KG1 (cell line): ENCODE results near the gene TALDO1.
"Not testable (repeated sequence)": the region's sequence is repeated elsewhere in the genome, so short reads cannot be mapped to it uniquely, and the experiment has no call there.

Source experiments
- DNase-seq: peaks from one replicate; lab custom pipeline; 2025; lab: John Stamatoyannopoulos, UW

TALDO1 gene

DNA sequence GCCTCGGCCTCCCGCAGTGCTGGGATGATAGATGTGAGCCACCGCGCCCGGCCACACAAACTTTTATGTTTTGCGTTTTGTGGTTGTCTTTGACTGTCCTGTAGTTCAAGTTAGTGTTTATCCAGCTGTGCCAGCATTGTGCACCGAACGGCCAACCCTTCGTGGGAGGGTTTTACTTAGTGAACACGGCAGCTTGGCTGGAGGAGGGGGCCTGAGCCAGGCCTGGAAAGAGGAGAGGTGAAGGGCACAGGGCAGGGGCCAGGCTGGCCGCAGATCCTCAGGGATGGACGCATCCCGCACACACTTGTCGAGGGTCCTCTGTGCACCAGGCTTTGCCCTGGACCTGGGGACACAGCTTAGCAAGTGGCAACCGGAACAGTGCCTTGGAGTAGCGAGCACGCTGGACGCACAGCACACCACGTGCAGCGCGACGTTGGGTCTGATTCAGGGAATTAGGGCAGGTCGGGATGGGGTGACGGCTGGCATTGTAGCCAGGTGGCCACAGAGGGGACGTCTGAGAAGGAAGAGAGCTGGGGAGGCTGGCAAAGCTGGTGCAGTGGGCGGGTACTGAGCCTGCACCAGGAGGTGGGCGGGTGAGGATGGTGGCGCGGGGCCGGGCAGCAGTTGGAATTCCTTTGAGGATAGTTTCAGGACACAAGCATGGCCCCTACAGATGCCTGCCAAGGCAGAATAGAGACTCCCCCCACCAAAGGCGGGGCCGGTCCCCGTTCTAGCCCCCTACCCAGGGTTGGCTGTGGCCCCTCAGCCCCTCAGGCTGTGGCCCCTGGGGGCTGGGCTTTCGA is 27.8 kb upstream of the TALDO1 start:
- no peak for DNase-seq

DNA sequence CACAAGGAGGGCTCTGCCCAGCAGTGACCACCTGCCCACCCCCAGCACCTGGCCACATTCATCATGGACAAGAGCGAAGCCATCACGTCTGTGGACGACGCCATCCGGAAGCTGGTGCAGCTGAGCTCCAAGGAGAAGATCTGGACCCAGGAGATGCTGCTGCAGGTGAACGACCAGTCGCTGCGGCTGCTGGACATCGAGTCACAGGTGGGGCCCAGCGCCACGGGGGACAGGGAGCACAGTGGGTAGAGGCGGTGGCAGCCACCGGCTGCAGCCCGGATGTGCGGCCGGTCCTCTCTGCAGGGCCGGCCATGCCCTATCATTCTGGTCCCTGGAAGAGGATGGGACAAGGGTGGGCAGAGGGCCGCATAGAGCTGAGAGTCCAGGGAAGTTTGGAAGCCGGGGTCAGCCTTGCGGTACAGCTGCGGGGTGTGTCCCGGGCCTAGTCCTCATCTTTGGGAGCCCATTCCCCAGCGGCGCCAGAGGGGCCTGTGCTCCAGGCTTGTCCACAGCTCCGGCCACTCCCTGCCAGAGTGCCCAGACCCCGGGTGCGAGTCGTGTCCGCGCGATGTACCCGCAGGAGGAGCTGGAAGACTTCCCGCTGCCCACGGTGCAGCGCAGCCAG is 27.1 kb upstream of the TALDO1 start:
- DNase-seq = no peak

DNA sequence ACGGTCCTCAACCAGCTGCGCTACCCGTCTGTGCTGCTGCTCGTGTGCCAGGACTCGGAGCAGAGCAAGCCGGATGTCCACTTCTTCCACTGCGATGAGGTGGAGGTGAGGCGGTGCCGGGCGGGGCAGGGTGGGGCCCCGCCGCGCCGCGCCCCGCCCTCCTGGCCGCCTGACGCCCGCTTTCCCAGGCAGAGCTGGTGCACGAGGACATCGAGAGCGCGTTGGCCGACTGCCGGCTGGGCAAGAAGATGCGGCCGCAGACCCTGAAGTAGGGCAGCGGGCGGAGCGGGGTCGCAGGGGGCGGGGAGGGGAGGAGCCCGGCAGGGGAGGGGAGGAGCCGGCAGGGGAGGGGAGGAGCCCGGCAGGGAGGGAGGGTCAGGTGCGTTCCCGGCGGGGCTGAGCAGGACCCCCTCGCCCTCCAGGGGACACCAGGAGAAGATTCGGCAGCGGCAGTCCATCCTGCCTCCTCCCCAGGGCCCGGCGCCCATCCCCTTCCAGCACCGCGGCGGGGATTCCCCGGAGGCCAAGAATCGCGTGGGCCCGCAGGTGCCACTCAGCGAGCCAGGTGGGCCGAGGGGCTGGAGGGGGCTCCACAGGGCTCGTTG is 26.5 kb upstream of the TALDO1 start:
- DNase-seq = no peak

DNA sequence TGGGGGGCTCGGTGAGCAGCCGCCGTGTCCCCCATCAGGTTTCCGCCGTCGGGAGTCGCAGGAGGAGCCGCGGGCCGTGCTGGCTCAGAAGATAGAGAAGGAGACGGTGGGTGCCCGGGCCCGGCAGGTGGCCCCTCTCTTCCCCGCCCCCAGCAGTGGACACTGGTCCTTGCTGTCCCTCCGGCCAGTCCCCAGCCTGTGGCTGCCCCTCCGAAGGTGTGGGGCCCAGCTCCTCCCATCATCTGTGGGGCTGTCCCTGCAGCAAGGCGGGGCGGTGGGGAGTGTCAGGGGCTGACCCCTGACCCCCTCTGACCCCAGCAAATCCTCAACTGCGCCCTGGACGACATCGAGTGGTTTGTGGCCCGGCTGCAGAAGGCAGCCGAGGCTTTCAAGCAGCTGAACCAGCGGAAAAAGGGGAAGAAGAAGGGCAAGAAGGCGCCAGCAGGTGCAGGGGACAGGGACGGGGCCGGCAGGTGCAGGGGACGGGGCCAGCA is 26.0 kb upstream of the TALDO1 start:
- DNase-seq = no peak

DNA sequence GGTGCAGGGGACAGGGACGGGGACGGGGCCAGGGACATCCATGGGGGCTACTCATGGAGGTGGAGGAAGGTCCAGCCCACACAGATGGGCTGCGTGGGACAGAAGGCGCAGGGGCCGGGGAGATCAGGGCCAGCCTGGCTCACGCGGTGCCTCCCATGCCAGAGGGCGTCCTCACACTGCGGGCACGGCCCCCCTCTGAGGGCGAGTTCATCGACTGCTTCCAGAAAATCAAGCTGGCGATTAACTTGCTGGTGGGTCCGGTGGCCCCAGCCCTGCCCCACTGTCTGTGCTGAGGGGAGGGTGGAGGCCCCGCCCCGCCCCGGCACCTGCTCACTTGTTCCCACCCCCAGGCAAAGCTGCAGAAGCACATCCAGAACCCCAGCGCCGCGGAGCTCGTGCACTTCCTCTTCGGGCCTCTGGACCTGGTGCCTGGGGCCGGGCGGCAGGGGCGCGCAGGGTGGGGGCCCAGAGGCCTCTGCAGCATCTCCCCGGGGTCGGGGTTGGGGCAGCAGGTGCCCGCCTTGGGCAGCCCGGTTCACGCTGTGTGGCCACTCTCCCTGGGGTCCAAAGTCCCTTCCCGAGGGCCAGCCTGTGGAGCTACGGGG is 25.4 kb upstream of the TALDO1 start:
- DNase-seq = no peak

DNA sequence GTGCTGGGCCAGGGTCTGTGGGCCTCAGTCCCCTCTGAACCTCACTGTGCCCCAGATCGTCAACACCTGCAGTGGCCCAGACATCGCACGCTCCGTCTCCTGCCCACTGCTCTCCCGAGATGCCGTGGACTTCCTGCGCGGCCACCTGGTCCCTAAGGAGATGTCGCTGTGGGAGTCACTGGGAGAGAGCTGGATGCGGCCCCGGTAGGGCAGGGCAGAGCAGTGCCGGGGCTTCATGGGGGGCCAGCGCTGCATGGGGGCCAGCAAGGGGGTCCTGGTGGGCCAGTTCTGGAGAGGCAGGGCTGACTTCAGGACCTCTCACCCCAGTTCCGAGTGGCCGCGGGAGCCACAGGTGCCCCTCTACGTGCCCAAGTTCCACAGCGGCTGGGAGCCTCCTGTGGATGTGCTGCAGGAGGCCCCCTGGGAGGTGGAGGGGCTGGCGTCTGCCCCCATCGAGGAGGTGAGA is 24.9 kb upstream of the TALDO1 start:
- DNase-seq = no peak

DNA sequence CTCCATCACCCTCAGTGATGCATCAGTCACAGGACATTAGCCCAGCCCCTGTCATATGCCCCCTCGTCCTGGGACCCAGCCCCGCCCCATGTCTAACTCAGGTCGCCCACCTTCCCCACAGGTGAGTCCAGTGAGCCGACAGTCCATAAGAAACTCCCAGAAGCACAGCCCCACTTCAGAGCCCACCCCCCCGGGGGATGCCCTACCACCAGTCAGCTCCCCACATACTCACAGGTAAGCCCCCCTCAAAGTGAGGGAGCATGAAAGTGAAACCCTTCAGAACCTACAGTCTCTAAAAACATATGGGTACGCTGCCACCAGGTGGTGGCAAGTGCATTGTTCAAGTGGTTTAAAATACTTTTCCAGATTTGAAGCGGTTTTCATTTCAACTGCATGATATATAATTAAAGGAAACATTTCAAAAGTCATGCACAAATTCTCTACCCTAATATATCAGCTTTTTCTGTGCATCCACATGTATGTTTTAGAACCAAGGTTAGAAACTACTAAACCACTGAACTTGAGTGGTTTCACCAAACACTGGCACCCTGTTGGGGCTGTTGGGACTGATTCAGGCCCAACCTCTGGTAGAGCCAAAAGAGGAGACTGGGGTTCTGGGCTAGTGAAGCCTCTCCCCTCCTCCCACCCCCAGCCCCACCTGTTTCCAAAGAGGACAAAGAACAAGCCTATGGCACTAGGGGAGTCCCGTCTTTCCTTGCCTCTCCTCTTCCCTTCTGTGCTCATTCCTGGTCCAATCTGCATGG is 24.0 kb upstream of the TALDO1 start:
- no peak for DNase-seq

DNA sequence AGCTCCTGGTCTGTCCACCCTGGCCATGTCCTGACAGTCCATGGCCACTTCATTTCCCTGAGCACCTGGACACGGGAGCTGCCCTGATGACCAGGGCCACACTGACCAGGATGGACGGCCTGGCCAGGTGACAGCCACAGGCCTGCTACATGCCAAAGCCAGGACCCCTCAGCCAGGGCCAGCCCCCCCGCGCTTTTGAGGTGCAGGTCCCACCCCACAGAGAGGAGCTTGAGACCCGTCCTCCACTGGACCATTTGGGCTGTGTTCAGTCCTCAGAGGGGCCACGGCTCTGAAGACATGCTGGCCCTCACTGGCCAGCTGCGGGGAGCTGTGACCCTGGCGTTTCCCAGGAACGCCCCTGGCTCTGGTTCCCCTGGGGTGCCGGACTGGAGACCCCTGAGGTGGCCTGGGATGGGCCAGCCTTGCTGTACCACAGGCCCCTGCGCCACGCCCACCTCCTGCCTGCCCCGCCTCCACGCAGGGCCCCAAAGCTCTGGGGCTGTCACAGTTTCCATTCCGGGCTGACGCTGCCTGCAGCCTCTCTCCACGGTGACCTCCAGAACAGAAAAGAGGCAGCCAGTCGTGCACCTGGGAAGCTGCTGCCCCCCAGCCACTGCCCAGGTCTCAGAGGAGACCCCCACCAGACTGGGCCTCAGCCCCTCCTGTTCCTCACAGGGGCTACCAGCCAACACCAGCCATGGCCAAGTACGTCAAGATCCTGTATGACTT is 23.1 kb upstream of the TALDO1 start:
- DNase-seq = no peak

DNA sequence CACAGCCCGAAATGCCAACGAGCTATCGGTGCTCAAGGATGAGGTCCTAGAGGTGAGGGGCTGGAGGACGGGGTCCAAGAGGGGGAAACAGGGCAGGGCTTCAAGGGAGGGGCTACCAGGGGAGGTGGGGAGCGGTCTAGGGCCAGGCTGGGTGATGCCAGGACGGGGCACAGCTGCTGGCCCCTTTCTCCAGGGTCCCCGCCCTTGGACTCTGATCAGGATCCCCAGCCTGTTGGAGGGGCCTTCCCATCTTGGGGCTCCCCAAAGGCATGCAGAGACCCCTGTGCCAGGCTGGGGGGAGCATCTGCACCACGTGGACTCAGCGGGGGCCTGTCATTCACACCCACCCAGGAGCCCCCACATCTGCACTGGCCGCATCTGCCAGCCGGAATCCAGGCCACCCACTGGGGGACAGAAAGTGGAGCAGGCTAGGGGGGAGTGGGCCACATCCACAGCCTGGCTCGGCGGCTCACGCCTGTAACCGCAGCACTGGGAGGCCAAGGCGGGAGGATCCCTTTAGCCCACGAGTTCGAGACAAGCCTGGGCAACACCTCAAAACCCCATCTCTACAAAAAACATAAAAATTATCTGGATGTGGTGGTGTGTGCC is 22.4 kb upstream of the TALDO1 start:
- DNase-seq = no peak

DNA sequence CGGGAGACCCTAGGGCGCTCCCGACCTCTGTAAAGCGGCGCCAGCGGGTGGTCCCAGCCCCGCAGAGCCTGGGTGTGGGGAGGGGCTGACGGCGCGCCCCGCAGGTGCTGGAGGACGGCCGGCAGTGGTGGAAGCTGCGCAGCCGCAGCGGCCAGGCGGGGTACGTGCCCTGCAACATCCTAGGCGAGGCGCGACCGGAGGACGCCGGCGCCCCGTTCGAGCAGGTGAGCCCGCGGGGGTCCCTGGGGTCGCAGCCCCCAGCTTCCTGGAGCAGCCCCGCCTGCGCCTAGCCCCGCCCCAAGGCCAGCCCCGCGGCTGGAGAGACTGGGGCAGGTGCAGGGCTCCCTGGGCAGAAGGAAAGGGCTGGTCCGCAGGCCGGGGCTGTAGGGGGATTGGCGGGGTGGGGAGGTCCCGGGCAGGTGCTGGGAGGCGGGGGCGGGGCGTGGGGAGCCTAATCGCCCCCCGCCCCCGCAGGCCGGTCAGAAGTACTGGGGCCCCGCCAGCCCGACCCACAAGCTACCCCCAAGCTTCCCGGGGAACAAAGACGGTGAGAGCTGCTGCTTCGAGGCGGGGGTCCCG is 21.6 kb upstream of the TALDO1 start:
- DNase-seq = no peak

DNA sequence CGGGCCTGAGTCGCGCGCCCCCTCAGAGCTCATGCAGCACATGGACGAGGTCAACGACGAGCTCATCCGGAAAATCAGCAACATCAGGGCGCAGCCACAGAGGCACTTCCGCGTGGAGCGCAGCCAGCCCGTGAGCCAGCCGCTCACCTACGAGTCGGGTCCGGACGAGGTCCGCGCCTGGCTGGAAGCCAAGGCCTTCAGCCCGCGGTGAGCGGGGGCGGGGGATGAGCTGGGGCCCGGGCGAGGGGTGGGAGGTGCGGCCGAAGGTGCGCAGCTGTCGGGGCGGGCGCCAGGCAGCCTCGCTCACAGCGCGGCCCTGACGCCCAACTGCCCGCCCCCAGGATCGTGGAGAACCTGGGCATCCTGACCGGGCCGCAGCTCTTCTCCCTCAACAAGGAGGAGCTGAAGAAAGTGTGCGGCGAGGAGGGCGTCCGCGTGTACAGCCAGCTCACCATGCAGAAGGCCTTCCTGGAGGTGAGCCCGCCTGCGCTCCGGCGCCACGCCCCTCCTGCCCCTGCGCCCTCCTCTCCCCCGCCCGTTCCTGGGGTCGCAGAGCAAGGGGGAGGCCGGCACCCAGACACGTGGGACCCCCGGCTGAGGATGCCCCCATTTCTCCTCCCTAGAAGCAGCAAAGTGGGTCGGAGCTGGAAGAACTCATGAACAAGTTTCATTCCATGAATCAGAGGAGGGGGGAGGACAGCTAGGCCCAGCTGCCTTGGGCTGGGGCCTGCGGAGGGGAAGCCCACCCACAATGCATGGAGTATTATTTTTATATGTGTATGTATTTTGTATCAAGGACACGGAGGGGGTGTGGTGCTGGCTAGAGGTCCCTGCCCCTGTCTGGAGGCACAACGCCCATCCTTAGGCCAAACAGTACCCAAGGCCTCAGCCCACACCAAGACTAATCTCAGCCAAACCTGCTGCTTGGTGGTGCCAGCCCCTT is 20.7 kb upstream of the TALDO1 start:
- DNase-seq = no peak

DNA sequence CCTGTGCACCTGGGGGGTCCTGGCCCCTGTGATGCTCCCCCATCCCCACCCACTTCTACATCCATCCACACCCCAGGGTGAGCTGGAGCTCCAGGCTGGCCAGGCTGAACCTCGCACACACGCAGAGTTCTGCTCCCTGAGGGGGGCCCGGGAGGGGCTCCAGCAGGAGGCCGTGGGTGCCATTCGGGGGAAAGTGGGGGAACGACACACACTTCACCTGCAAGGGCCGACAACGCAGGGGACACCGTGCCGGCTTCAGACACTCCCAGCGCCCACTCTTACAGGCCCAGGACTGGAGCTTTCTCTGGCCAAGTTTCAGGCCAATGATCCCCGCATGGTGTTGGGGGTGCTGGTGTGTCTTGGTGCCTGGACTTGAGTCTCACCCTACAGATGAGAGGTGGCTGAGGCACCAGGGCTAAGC is 20.0 kb upstream of the TALDO1 start:
- DNase-seq = no peak

DNA sequence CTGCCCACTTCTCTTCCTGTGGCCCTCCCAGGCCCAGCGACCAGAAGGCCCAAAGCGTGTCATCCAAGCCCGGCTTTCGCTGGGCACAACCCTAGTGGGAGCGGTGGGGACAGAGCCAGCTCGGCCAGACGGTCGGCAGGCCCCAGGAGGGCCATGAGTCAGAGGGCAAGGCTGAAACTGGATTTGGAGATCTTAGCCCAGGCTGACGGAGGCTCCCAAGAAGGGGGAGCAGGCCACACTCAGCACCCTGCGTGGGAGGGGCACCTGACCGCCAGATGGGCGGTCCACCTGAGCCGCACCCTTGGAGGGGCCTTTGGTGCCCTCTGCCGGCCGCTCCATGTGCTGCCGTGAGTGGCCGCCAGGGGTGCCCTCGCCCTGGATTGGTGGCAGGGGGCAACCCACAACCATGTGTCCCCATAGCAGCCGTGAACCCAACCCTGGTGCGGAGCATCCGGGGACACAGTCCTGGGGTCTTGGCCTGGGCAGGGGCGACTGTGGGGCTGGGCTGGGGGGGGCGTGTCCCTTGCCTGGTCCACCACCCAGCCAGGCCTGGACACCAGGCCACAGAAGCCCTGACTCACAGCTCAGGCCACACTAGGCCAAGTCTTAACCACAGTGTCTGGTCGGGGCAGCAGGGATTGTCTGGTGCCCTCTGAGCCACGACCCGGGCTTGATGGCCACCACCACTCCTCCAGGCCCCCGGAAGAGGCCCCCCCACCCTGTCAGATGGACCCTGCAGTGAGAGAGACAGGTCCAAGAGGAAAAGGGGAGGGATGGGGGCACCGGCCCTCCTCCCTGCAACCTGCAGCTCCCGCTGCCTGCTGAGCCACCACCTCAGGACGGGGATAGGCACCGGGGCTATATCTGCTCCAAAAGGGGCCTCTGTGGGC is 19.2 kb upstream of the TALDO1 start:
- DNase-seq = peak; percentile 61

DNA sequence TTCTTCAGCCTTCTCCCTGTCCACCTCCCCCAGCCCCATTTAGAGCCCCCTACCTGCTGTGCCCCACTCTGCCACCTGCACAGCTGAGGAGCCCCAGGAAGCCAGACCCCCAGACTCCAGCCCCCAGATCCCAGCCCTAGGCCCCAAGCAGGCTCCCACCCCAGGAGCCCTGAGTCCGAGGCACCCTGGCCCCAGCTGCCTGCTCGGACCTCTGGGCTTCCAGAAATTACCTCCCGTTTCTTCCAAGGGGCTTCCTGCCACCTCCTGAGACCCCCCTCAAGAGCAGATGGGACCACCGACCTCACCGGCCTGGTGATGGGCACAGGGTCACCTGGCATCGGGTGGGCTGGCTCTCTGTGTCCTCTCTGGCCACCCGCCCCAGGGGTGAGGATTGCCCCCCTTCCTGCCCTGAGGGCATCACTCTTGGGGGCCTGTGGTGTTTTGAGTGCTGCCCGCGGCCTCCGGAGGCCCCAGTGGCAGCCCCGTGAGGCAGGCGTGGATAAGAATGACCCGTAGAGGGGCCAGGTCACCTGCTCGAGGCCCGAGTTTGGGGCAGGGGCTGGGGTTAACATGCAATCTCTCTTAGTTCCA is 18.3 kb upstream of the TALDO1 start:
- DNase-seq = no peak

DNA sequence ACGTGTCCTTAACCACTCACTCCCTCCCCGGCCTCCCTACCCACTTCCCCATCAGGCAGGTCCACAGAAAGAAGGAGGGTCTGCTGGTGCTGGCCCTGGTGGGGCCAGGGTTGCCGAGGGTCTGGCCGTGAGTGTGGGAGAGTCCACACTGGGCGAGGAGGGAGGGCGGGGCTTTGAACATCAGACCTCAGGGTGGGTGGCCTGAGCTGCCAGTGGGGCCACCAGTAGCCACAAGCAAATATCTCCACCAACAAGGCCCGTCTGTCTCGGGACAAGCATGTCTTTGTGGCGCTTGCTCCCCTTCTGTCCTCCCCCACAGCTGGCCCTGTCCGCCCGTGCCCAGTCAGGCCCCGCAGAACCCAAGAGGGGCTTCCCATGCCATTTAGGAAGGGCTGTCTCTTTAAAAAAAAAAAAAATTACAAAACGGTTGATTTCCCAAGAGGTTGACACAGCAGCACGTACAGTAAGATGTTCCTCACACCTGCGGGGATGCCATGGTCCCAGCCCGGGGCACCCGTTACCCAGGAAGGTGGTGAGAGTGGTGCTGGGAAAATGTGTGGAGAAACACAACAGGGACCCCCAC is 17.7 kb upstream of the TALDO1 start:
- DNase-seq = no peak

DNA sequence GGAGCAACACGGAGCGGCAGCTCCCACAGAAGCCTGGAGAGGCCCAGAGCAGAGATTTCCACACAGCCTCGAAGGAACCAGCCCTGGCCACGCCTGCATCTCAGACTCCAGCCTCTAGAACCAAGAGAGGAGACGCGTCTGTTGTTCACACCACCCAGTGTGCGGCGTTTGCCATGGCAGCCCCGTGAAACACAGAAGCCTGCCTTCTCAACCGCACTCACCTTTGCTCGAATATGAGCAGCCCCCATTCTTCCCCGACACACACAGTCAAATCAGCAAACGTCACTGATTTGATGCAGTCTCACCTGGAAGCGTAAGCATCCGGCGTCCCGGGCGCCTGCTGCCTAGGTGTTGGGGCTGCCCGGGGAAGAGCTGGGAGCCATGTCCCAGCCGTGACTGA is 14.2 kb upstream of the TALDO1 start:
- no peak for DNase-seq

DNA sequence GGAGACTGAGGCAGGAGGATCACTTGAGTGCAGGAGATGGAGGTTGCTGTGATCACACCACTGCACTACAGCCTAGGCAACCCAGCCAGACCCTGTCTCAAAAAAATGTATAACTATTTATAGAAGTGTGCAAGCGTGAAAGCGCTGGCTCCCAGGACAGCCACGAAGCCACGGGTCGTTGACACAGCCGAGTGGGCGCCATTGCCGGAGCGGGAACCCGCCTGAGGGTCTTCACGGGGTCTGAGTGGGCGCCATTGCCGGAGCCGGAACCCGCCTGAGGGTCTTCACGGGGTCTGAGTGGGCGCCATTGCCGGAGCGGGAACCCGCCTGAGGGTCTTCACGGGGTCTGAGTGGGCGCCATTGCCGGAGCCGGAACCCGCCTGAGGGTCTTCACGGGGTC is 12.7 kb upstream of the TALDO1 start:
- DNase-seq = not testable (repeated sequence)
